ENCODE measurements around the gene AP1G1.

DNA sequence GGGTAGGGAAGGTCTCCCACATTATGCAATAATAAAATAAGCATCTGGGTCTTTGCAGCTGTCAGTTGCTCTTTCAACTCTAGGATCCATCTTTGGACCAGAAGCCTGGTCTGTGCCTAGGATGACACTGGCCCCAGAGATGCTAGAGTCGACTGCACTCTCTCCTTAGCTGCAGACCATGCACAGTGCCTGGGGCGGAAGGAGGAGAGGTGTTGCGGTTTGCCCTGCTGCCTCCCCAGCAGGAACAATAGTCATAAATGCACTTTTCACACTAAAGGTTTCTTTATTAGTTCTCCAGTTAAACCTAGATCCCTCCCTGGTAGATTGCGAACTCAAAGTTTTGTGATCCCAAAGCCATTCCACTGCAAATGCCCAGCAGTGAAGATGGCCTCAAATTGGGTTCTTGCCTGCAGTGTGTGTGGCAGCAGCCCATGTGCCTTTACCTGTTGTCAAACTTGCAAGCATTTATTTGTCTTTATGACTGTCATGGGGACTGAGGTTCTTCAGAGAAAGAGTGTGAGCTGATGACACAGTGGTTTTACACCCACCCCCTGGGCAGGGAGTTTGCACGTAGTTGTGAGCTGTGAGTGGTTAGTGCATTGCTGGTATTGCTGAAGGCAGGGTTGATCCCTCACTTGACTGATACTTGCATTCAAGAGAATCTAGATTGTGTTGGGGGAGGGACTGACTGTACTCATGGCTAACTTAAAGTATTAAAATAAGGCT lies 47.5 kb upstream of the AP1G1 start:
- TF ChIP-seq, protein P1, sequence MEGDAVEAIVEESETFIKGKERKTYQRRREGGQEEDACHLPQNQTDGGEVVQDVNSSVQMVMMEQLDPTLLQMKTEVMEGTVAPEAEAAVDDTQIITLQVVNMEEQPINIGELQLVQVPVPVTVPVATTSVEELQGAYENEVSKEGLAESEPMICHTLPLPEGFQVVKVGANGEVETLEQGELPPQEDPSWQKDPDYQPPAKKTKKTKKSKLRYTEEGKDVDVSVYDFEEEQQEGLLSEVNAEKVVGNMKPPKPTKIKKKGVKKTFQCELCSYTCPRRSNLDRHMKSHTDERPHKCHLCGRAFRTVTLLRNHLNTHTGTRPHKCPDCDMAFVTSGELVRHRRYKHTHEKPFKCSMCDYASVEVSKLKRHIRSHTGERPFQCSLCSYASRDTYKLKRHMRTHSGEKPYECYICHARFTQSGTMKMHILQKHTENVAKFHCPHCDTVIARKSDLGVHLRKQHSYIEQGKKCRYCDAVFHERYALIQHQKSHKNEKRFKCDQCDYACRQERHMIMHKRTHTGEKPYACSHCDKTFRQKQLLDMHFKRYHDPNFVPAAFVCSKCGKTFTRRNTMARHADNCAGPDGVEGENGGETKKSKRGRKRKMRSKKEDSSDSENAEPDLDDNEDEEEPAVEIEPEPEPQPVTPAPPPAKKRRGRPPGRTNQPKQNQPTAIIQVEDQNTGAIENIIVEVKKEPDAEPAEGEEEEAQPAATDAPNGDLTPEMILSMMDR (IDR thresholded peaks at IDR 0.05) = no peak
- TF ChIP-seq POLR2A (IDR thresholded peaks at IDR 0.05) = no peak

All from right lobe of liver (tissue), 4 donors.